T-helper 2 cell treated with Interferon-gamma antibody and Interleukin-4, amounts not matched to agents 100 ng/mL and 5 ng/mL, for 36 hours (primary cell): Measurements from ENCODE around the gene HS2ST1. TPM values are rescaled to one million over a fixed set of nuclear protein-coding genes. Genes with fewer than 3 reads are reported as not detected.
"Not testable (repeated sequence)": the region's sequence is repeated elsewhere in the genome, so short reads cannot be mapped to it uniquely, and the experiment has no call there.

Experiments used
- intact Hi-C: fragments of 100-400 bp; cut with micrococcal nuclease; formaldehyde crosslinking; loops from one replicate; pipeline ENCODE4 v1.15.1; 2023
- total RNA-seq: library from RNA; stranded (reverse); gene quantifications from 2 replicates; pipeline ENCODE4 v1.2.3, GENCODE V29; 2022

HS2ST1 gene
- total RNA-seq, 1 donor from 2014 or later = 17.1 TPM

GRCh38 chr1:86965012-86965826 is 50.8 kb downstream of the HS2ST1 start:
- intact Hi-C loops = loop anchor here (1.0 to 2.0 kb wide), 2 partner anchors 118 to 132 kb away; no protein-coding TSS in a partner anchor

- intact Hi-C loops = loop anchor here (1.0 to 2.0 kb wide), 2 partner anchors 117 to 133 kb away; no protein-coding TSS in a partner anchor
Observed at GRCh38 chr1:86965827-86966182, 51.4 kb downstream of the HS2ST1 start.

GRCh38 chr1:86970938-86971337 is 56.5 kb downstream of the HS2ST1 start:
- intact Hi-C loops = no loop called here

GRCh38 chr1:86971778-86972177 is 57.3 kb downstream of the HS2ST1 start:
- intact Hi-C loops = no loop called here

GRCh38 chr1:86972262-86972661 is 57.8 kb downstream of the HS2ST1 start:
- intact Hi-C loops = no loop called here

- intact Hi-C loops = no loop called here
Observed at GRCh38 chr1:86975993-86976550, 61.6 kb downstream of the HS2ST1 start.

- intact Hi-C loops = no loop called here
Observed at GRCh38 chr1:86976664-86977063, 62.2 kb downstream of the HS2ST1 start.

GRCh38 chr1:86981482-86982213 is 67.2 kb downstream of the HS2ST1 start:
- intact Hi-C loops = no loop called here

- intact Hi-C loops = not testable (repeated sequence)
Observed at GRCh38 chr1:86983677-86984076, 69.2 kb downstream of the HS2ST1 start.

- intact Hi-C loops = no loop called here
Observed at GRCh38 chr1:86987446-86987845, 73.0 kb downstream of the HS2ST1 start.

GRCh38 chr1:86988835-86989234 is 74.4 kb downstream of the HS2ST1 start:
- intact Hi-C loops = no loop called here

- intact Hi-C loops = not testable (repeated sequence)
Observed at GRCh38 chr1:86989690-86990089, 75.3 kb downstream of the HS2ST1 start.

GRCh38 chr1:86990826-86991225 is 76.4 kb downstream of the HS2ST1 start:
- intact Hi-C loops = no loop called here

GRCh38 chr1:86991549-86992186 is 77.2 kb downstream of the HS2ST1 start:
- intact Hi-C loops = no loop called here

- intact Hi-C loops = no loop called here
Observed at GRCh38 chr1:86992861-86993260, 78.4 kb downstream of the HS2ST1 start.

GRCh38 chr1:86993269-86993985 is 79.0 kb downstream of the HS2ST1 start:
- intact Hi-C loops = no loop called here

- intact Hi-C loops = no loop called here
Observed at GRCh38 chr1:86994061-86994460, 79.6 kb downstream of the HS2ST1 start.

GRCh38 chr1:86997538-86997937 is 83.1 kb downstream of the HS2ST1 start:
- intact Hi-C loops = loop anchor here (2.0 kb wide), 1 partner anchor 47 kb away; no protein-coding TSS in a partner anchor

- intact Hi-C loops = no loop called here
Observed at GRCh38 chr1:86998280-86998679, 83.8 kb downstream of the HS2ST1 start.

GRCh38 chr1:86998727-86999126 is 84.3 kb downstream of the HS2ST1 start:
- intact Hi-C loops = no loop called here

GRCh38 chr1:87000460-87000859 is 86.0 kb downstream of the HS2ST1 start:
- intact Hi-C loops = no loop called here
